Epithelial cell of proximal tubule (primary cell): ENCODE measurements around the gene ATP13A3. TPM values are rescaled to one million over a fixed set of nuclear protein-coding genes. Genes with fewer than 3 reads are reported as not detected.
A peak's percentile ranks its signal among the peaks of the same experiment; 100 is the strongest.
"Not testable (repeated sequence)": the region's sequence is repeated elsewhere in the genome, so short reads cannot be mapped to it uniquely, and the experiment has no call there.

Experiments
- DNase-seq: peaks from one replicate; pipeline ENCODE4 v3.0.0-alpha.2; 2011; ENCODE audit warnings: low read depth
- H3K4me3 ChIP-seq: 2 replicates; pipeline ENCODE4 v1.5.1; 2011; ENCODE audit warnings: low read depth, mild to moderate bottlenecking, low read length
- total RNA-seq: library from RNA; depleted of rRNA; stranded (reverse); fragments of >200 nt; gene quantifications from 2 replicates; pipeline ENCODE4 v1.2.3, GENCODE V29; 2015
- TF ChIP-seq, protein P1 (sequence below): conservative IDR thresholded peaks from 2 replicates; pipeline ENCODE4 v1.5.1; 2012; ENCODE audit warnings: low read depth, mild to moderate bottlenecking, low read length

The ATP13A3 gene
- total RNA-seq, 1 donor from 2014 or later, result 88.1 TPM

DNA sequence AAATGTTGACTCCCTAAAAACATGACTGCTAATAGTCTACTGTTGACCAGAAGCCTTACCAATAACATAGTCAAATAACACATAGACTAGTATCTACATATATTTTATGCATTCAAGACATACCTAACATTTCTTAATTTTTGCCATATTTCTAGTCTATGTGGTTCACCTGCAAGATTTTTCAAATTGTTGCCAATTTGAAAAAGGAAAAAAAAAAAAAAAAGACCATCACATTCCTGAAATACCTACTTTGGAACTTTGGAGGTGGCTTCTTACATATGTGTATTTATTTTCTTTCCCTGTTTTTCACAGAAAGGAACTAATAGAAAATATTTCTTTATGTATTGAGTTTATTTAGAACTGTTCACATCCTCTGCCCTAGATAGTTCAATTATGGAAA, 13.4 kb upstream of the ATP13A3 start:
- H3K4me3 ChIP-seq, result no peak overlapping the region
- DNase-seq, result no peak
- TF ChIP-seq, protein P1, sequence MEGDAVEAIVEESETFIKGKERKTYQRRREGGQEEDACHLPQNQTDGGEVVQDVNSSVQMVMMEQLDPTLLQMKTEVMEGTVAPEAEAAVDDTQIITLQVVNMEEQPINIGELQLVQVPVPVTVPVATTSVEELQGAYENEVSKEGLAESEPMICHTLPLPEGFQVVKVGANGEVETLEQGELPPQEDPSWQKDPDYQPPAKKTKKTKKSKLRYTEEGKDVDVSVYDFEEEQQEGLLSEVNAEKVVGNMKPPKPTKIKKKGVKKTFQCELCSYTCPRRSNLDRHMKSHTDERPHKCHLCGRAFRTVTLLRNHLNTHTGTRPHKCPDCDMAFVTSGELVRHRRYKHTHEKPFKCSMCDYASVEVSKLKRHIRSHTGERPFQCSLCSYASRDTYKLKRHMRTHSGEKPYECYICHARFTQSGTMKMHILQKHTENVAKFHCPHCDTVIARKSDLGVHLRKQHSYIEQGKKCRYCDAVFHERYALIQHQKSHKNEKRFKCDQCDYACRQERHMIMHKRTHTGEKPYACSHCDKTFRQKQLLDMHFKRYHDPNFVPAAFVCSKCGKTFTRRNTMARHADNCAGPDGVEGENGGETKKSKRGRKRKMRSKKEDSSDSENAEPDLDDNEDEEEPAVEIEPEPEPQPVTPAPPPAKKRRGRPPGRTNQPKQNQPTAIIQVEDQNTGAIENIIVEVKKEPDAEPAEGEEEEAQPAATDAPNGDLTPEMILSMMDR, result no peak

GRCh38 chr3:194499516-194499915, 12.7 kb upstream of the ATP13A3 start:
- not testable (repeated sequence) for DNase-seq, H3K4me3 ChIP-seq

DNA sequence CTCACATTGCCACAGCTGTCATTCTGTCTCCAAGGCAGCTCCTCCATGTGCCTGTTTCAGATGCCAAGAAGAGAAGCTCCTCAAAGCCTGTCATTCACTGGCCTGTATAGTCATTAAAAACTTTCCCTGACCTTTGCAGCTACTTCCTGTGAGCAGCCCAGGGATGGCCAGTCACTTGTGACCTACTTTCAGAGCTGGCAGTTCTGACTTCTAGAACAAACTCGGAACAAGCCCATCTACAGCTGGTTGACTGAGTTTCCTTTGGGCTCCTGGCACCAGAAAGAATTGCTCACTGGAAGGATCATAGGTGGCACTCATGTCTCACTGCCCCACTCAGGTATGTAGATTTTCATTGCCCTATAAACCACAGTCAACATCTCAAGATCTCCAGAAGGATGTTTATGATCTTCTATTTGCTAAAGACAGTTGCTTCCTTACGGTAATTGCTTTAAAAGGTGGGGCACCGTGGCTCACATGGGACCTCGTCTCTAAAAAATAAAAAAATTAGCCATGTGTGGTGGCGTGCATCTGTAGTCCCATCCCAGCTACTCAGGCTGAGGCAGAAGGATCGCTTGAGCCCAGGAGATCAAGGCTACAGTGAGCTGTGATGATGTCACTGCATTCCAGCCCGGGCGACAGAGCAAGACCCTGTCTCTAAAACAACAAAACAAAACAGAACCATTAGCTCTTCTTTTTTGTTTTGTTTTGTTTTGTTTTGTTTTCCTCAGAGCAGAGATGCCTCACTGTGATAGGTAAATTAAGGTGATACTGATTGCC, 11.2 kb upstream of the ATP13A3 start:
- TF ChIP-seq, protein P1, result no peak
- H3K4me3 ChIP-seq, result no peak overlapping the region

GRCh38 chr3:194496217-194496919, 9.6 kb upstream of the ATP13A3 start:
- TF ChIP-seq, protein P1, result no peak
- DNase-seq, result no peak
- no peak overlapping the region for H3K4me3 ChIP-seq

More for the DNA sequence above, 11.2 kb upstream of the ATP13A3 start:
- peak; percentile 86 for DNase-seq

DNA sequence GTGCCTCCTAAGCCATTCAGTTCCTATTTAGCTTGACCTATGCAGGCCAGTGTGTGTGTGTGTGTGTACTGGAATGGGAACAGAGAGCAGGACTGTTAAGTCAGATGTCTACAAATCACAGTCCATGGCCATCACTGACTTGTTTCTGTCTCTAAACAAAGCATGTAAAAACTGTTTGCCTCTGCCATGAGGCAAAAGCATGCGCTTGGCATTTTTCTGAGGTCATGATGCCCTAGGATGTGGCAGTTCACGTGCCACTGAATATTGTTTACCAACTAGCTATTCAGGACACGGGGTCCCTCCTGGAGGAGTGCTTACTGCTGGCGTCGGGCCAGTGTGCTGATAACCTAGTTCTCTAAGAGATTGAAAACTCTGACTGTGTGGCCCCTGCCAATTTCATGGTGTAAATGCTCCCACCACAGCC, 8.2 kb upstream of the ATP13A3 start:
- TF ChIP-seq, protein P1, result no peak
- no peak for DNase-seq
- no peak overlapping the region for H3K4me3 ChIP-seq

GRCh38 chr3:194493995-194494927, 7.5 kb upstream of the ATP13A3 start:
- not testable (repeated sequence) for H3K4me3 ChIP-seq, DNase-seq

DNA sequence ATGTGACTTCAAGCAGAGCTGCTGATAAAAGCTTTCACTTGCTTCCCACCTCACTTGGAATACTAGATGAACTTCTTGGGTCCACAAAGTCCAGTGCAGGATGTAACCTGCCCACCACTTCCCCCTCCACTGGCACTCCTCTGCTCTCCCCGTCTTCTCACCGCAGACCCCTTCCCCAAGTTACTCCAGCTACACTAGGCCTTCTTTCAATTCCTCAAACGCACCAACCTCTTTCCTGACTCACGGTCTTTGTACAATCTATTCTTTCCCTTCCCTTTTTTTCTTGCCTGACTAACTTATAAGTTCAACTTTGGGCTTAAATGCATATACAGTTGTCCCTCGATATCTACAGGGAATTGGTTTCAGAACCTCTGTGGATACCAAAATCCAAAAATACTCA, 5.2 kb upstream of the ATP13A3 start:
- TF ChIP-seq, protein P1, result no peak
- no peak overlapping the region for H3K4me3 ChIP-seq
- no peak for DNase-seq
